GM21528 (cell line): Measurements from ENCODE around the gene CDHR1.

Experiments used
- ATAC-seq: cut with Tn5 transposase; IDR thresholded peaks from one replicate; pipeline ENCODE4 v1.9.1; 2021; ENCODE audit warnings: mild to moderate bottlenecking, moderate library complexity; ENCODE audit not compliant: unreplicated experiment, low FRiP score

CDHR1 gene

GRCh38 chr10:84224411-84225028 lies 30.2 kb downstream of the CDHR1 start:
- no peak for ATAC-seq

GRCh38 chr10:84225427-84226173 lies 31.3 kb downstream of the CDHR1 start, which contains the start of gene LRIT2:
Gene LRIT2, minus strand, starts transcription at chr10:84225544. Its CDS starts 24 bp downstream, at chr10:84225520.
- no peak for ATAC-seq

- ATAC-seq, result no peak
Measured at GRCh38 chr10:84226616-84227015, 32.3 kb downstream of the CDHR1 start.

GRCh38 chr10:84227810-84228209 lies 33.5 kb downstream of the CDHR1 start:
- ATAC-seq, result no peak

- ATAC-seq, result no peak
Measured at GRCh38 chr10:84230359-84230758, 36.0 kb downstream of the CDHR1 start.

GRCh38 chr10:84232376-84232775 lies 38.0 kb downstream of the CDHR1 start:
- ATAC-seq, result no peak

GRCh38 chr10:84233940-84234339 lies 39.6 kb downstream of the CDHR1 start:
- ATAC-seq, result no peak

GRCh38 chr10:84234479-84234878 lies 40.1 kb downstream of the CDHR1 start:
- no peak for ATAC-seq

GRCh38 chr10:84235096-84235495 lies 40.8 kb downstream of the CDHR1 start:
- no peak for ATAC-seq

GRCh38 chr10:84236807-84237198 lies 42.5 kb downstream of the CDHR1 start:
- no peak for ATAC-seq

GRCh38 chr10:84237199-84238051 lies 43.1 kb downstream of the CDHR1 start:
- ATAC-seq, result no peak

GRCh38 chr10:84238909-84239308 lies 44.6 kb downstream of the CDHR1 start:
- no peak for ATAC-seq

- ATAC-seq, result no peak
Measured at GRCh38 chr10:84241185-84241790, 47.0 kb downstream of the CDHR1 start, which contains the start of gene LRIT1. Gene LRIT1, minus strand, starts transcription at chr10:84241546. Its CDS starts 107 bp downstream, at chr10:84241439.

GRCh38 chr10:84243759-84244158 lies 49.4 kb downstream of the CDHR1 start:
- no peak for ATAC-seq

GRCh38 chr10:84244651-84245270 lies 50.4 kb downstream of the CDHR1 start, which contains the start of gene RGR:
Gene RGR, plus strand, starts transcription at chr10:84245053. Its CDS starts 38 bp downstream, at chr10:84245091.
- ATAC-seq, result no peak

- no peak for ATAC-seq
Measured at GRCh38 chr10:84247496-84247895, 53.2 kb downstream of the CDHR1 start.

GRCh38 chr10:84248794-84249193 lies 54.5 kb downstream of the CDHR1 start:
- ATAC-seq, result no peak

GRCh38 chr10:84254552-84255478 lies 60.5 kb downstream of the CDHR1 start:
- no peak for ATAC-seq
